AG10803 (cell line): Measurements from ENCODE around the gene SLCO2B1.

ENCODE experiments used
- DNase-seq: peaks from one replicate; pipeline ENCODE4 v3.0.0; 2010; ENCODE audit warnings: low read depth
- H3K4me3 ChIP-seq: 2 replicates; pipeline ENCODE4 v1.5.1; 2011; ENCODE audit warnings: mild to moderate bottlenecking, low read length, control low read depth
- CTCF ChIP-seq: conservative IDR thresholded peaks from 2 replicates; pipeline ENCODE4 v1.5.1; 2011; ENCODE audit warnings: mild to moderate bottlenecking, low read length, control low read depth, inconsistent platforms

SLCO2B1 gene

GRCh38 chr11:75149766-75150465 is 991 bp upstream of the SLCO2B1 start:
- no peak overlapping the region for H3K4me3 ChIP-seq
- DNase-seq = no peak
- no peak for TF ChIP-seq CTCF

GRCh38 chr11:75151346-75152047 is 590 bp downstream of the SLCO2B1 start:
- no peak overlapping the region for H3K4me3 ChIP-seq
- TF ChIP-seq CTCF = no peak
- DNase-seq = no peak

GRCh38 chr11:75152090-75152489 is 1.2 kb downstream of the SLCO2B1 start:
- TF ChIP-seq CTCF = no peak
- DNase-seq = no peak
- H3K4me3 ChIP-seq = no peak overlapping the region

GRCh38 chr11:75152651-75153427 is 1.9 kb downstream of the SLCO2B1 start:
- no peak for DNase-seq
- TF ChIP-seq CTCF = no peak
- no peak overlapping the region for H3K4me3 ChIP-seq

- TF ChIP-seq CTCF = no peak
- no peak overlapping the region for H3K4me3 ChIP-seq
- DNase-seq = no peak
Observed at GRCh38 chr11:75154646-75155569, 4.0 kb downstream of the SLCO2B1 start.

- no peak for TF ChIP-seq CTCF
- no peak for DNase-seq
- no peak overlapping the region for H3K4me3 ChIP-seq
Observed at GRCh38 chr11:75155570-75156422, 4.9 kb downstream of the SLCO2B1 start.
